SKM-1 treated with dmso at 0.1 percent for 144 hours (cell line): ENCODE data around the gene IL24.

Experiments used
- DNase-seq: peaks from one replicate; lab custom pipeline; 2025; ENCODE audit not compliant: unreplicated experiment; lab: John Stamatoyannopoulos, UW

The IL24 gene

GRCh38 chr1:206903687-206904086 is 6.4 kb downstream of the IL24 start:
- no peak for DNase-seq

- DNase-seq = no peak
Observed at GRCh38 chr1:206904423-206905142, 7.3 kb downstream of the IL24 start.

DNA sequence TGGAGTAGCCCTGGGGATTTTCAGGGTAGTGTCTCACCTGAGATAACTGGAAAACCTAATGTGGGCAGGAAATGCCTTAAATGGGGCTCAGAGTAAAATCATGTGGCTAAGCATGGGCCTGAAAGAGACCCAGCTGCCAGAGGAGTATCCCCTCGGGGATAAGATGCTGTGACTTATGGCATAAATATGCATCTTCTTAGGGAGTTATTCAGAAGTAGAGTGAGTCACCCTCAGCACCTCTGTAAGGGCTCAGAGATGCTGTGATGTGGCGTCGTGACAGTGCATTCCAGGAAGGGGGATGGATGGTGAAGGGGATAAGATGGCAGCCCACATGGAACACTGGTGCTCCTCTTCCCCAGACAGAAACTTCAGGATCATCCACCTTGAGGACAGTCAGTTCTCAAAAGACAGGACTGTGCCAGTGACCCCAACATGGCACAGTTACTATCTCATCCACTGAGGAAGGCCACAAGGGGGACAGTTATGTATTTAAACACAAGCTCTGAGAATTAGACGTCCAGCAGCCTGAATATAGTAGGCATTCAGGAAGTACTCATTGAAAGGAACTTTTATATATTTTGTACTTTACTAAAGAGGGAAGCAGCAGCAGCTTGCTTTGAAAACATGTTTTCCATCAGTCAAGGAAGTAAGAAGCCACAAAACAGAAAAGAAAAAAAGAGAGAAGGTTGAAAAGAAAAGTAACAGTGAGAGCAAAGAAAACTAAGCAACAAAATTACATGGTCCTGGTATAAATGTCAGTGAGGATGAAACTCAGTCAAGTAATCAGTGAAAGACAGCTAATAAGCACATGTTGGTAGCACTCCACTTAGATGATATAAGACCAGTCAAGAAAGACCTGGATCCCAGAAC is 8.3 kb downstream of the IL24 start:
- no peak for DNase-seq

DNA sequence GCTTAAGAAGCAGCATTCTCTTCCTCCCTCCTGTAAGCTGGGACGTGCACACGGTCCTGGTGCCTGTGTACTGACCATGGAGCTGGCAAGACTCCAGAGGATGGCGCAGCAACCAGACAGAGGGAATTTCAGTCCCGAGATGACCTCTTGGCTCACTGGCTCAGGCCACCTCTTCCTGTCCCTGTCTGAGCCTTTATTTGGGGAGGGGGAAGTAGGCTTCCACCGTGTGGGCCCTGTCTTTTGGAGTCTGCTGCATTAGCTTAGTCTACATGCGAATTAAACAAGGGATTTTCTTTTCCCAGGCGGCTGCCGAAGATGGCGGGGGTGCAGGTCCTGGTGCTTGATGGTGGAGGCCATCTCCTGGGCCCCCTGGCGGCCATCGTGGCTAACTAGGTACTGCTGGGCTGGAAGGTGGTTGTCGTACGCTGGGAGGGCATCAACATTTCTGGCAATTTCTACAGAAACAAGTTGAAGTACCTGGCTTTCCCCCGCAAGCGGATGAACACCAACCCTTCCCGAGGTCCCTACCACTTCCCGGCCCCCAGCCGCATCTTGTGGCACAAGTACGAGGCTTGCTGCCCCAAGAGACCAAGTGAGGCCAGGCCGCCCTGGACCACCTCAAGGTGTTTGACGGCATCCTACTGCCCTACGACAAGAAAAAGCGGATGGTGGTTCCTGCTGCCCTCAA is 10.2 kb downstream of the IL24 start:
- no peak for DNase-seq

DNA sequence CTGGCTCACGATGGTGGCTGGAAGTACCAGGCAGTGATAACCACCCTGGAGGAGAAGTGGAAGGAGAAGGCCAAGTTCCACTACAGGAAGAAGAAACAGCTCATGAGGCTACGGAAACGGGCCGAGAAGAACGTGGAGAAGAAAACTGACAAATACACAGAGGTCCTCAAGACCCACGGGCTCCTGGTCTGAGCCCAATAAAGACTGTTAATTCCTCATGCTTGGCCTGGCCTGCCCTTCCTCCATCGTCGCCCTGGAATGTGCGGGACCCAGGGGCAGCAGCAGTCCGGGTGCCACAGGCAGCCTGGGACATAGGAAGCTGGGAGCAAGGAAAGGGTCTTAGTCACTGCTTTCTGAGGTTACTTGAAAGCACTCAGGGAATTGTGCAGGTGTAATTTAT is 10.8 kb downstream of the IL24 start:
- DNase-seq = no peak

DNA sequence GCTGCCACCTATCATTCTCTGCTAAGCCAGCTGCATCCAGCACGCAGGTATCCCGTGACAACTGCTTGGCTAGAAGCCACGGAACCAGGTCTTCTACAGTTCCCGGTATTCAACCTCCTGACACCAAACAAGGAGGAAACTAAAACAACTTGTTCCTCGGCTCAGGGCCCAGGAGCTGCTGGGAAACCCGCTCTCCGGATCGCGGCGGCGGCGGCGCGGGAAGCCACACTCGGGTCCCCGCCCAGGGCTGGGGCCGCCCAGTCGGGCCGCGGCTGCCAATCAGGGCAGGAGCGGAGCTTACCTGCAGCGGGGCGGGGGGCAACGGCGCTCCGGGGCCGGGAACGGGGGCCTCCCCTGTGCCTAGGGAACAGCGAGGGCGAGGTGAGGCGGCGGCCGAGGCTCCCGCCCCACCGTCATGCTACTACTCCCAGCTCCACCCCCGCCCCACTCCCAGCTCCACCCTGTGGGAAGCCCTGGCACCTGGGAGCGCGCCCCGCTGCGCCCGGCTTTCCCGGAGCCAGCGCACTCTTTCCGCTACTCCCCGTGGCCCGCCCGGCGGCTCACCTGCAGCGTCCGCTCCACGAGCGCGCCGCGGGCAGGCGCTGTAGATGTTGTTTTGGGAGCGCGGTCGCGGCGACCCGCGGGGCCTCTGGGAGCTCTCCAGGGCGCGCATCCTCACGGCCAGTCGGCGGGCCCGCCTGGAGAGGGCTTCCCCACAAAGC is 12.1 kb downstream of the IL24 start:
- DNase-seq = no peak

DNA sequence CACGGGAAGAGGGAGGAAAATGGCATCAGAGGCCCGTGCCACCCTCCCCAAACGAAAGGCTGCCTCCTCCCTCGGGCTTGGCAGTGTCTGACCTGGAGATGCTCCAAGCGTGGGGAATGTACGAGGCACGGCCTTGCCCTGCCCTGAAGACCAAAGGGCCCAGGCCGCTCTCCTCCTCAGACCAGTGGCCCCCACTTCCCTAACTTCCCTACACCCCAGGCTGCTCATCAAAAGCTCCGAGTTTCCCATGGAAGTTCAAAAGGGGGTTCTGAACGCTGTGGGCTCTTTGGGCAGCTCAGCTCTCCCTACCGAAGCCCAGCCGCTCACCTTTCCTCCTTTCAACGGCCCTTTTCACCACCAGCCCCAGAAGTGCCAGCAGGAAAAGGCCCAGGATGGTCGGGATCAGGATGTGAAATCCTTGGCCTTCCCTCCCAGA is 12.7 kb downstream of the IL24 start:
- no peak for DNase-seq

DNA sequence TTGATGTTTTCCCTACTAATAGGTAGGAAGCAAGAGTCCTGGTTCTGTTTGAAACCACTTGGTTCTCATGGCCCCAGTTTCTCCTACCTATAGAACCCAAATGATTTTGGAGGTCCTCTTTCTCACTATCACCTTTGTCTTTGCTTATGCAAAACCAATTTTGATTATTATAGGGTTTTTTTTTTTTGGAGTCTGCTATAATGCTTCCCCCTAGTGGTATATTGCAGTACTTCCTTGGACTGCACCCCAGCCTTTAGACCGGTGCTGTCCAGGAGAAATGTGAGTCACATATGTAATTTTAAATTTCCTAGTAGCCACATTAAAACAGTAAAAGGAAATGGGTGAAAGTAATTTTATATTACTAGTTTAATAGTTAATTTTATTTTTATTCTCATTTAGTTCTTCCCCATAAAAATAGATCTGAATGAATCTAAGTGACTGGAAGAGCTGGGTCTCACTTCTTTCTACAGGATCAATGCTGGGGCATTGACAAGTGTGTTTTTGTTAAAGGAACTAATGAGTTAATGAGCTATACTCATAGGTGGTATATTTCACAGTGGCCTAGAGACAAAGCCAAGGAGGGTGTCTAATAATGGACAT is 13.9 kb downstream of the IL24 start:
- peak; percentile 80 for DNase-seq

- peak; percentile 81 for DNase-seq
Observed at GRCh38 chr1:206912445-206913095, 15.3 kb downstream of the IL24 start.

- DNase-seq = no peak
Observed at GRCh38 chr1:206913766-206914537, 16.7 kb downstream of the IL24 start.

- no peak for DNase-seq
Observed at GRCh38 chr1:206915030-206915735, 17.9 kb downstream of the IL24 start.

DNA sequence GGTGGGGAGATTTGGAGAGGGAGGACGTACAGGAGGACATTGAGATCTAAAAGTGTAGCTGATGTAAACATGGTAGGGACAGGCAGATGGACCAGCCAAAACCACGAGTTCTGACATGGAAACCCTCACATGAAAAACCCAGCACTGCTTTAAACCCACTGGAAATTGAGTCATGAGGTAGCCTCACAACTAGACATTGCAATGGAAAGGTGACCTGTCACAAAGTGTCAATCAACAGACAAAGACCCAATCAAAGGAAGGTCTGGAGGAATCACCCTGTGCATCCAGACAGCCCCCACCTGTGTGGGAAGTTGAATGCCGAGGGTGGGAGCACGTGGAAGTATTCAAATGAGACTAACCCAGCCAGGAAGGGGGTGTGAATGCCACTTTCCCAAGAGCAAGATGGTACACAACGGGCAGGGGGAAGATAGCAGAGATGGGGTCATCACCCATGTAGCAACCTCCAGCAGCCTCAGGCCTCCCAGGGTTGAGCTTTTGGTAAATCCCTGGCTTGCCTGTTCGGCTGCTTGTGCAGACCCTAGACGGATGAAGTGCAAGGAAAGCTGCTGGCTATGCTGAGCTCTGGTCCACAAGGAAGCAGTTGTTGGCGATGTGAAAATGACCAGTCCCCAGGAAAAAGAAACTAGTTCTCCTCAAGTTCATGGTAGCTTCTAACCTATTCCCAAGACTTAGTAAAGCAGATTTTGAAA is 18.9 kb downstream of the IL24 start:
- DNase-seq = no peak

- DNase-seq = no peak
Observed at GRCh38 chr1:206918076-206918475, 20.8 kb downstream of the IL24 start.

GRCh38 chr1:206921772-206922265 is 24.6 kb downstream of the IL24 start, which contains the start of gene FCMR:
FCMR (minus strand) TSS chr1:206921941; CDS start chr1:206921854, 87 bp downstream.
- DNase-seq = peak; percentile 99

GRCh38 chr1:206922524-206922923 is 25.3 kb downstream of the IL24 start:
- DNase-seq = no peak

DNA sequence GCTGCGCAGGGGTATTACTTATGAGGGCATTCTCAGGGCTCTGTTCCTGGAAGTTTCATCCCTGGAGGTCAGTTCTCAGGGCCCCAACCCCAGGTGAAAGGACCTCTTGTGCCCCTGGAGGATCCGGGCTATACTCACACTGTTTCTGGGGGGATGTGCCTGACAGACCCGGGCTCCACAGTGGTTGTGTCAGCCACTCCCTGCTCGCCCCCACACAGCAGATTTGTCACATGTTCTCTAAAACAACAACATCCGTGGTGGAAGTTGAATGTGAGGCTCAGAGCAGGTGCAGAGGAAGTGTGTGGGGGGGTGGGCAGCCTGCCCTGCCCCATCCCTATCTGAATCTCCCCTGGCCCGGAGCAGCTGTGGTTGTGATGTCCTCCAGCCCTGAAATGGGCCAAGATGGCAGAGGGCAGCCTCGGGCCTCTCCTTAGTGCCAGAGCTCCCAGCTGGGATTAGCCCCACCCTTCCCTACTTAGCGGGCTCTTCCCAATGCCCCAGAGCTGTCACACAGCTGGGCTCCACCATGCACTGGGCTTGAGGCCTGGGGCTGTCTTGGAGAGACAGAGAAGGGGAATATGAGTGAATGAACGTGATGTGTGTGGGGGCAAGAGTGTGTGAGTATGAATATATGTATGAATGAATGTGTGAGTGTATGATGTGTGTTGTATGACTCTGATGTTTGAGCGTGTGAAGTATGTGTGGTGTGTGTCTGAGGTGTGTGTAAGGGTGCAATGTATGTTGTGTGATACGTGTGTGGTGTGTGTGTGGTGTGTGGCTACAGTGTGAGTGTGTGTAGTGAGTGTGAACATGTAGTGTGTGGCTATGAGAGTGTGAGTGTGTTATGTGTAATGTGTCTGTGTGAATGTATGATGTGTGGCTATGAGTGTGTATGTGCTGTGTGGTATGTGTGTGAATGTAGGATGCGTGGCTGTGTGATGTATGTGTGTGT is 26.0 kb downstream of the IL24 start:
- DNase-seq = peak; percentile 20
